GM23248 (cell line): Measurements from ENCODE around the gene CD72.

Experiments used
- EZH2 ChIP-seq: fragments of 200-600 bp; sonication (generic); IDR thresholded peaks from 2 replicates; pipeline ENCODE4 v1.6.1; 2018; ENCODE audit warnings: antibody characterized with exemption, mild to moderate bottlenecking; ENCODE audit not compliant: insufficient read depth, poor library complexity, severe bottlenecking
- EZH2phosphoT487 ChIP-seq: fragments of 200-600 bp; sonication (generic); IDR thresholded peaks from 2 replicates; pipeline ENCODE4 v1.6.1; 2018; ENCODE audit warnings: antibody characterized with exemption, moderate library complexity, mild to moderate bottlenecking, low read depth; ENCODE audit not compliant: insufficient read depth

- TF ChIP-seq EZH2phosphoT487 = no peak
- TF ChIP-seq EZH2 = no peak
These were observed 47.2 kb upstream of the CD72 start for GRCh38 chr9:35665471-35665818.
